Stomach (tissue), 9 donors: ENCODE data around the gene SRMS. TPM values are rescaled to one million over a fixed set of nuclear protein-coding genes. Genes with fewer than 3 reads are reported as not detected.

Experiments used
- DNase-seq, 2 donors: peaks; one replicate each; pipeline versions ENCODE4 v3.0.0 to v3.0.0-alpha.2; 2013 to 2019
- H3K27ac ChIP-seq, 5 donors: fragments of 200-600 bp in 4 of 5; sonication (generic) in 4 of 5; one replicate each; pipeline ENCODE4 v1.5.1; 2013 to 2019; ENCODE audit warnings: mild to moderate bottlenecking in 1 of 5, moderate library complexity in 1 of 5
- H3K27me3 ChIP-seq, 3 donors: fragments of 200-600 bp; sonication (generic); one replicate each; pipeline ENCODE4 v1.5.1; 2017 to 2019; ENCODE audit warnings: mixed run types in 1 of 3
- H3K36me3 ChIP-seq, 4 donors: fragments of 200-600 bp; sonication (generic); 1 replicate in 3 of 4; 2 replicates in 1 of 4; pipeline ENCODE4 v1.5.1; 2016 to 2019
- H3K4me1 ChIP-seq, 4 donors: fragments of 200-600 bp; sonication (generic); one replicate each; pipeline ENCODE4 v1.5.1; 2016 to 2019
- H3K4me3 ChIP-seq, 4 donors: fragments of 200-600 bp; sonication (generic) in 3 of 4; one replicate each; pipeline ENCODE4 v1.5.1; 2016 to 2019; ENCODE audit warnings: mild to moderate bottlenecking in 1 of 4
- H3K9me3 ChIP-seq, 4 donors: fragments of 200-600 bp; sonication (generic); one replicate each; pipeline ENCODE4 v1.5.1; 2016 to 2019
- CTCF ChIP-seq, 7 experiments: fragments of 450-650 bp in 4 of 7; fragments of 200-600 bp in 3 of 7; sonication (generic) in 3 of 7; IDR thresholded peaks; one replicate each; pipeline ENCODE4 v1.5.1; 2016 to 2019; ENCODE audit warnings: antibody characterized with exemption in 7 of 7, control low read depth in 2 of 7, mild to moderate bottlenecking in 1 of 7
- EP300 ChIP-seq: sonication (generic); formaldehyde crosslinking; IDR thresholded peaks from one replicate; pipeline ENCODE4 v1.6.1; 2017; ENCODE audit warnings: antibody characterized with exemption
- POLR2A ChIP-seq, 4 donors: fragments of 450-650 bp; IDR thresholded peaks; one replicate each; pipeline ENCODE4 v1.6.1; 2016; ENCODE audit warnings: antibody characterized with exemption in 4 of 4, control low read depth in 2 of 4, mild to moderate bottlenecking in 1 of 4, moderate library complexity in 1 of 4
- POLR2AphosphoS5 ChIP-seq, 3 donors: sonication (generic); formaldehyde crosslinking; IDR thresholded peaks; one replicate each; pipeline ENCODE4 v1.6.1; 2016; ENCODE audit warnings: antibody characterized with exemption in 3 of 3
- WGBS, 5 donors: extraction: QIAGEN DNeasy Blood & Tissue Kit in 3 of 5; methylation state at CpG; one replicate each; pipeline versions ENCODE4 v1.1.5 to v1.1.7; 2013 to 2018; 5-methylcytosine and 5-hydroxymethylcytosine counted together
- intact Hi-C: fragments of 100-400 bp; cut with DNase I; formaldehyde crosslinking; loops from one replicate; pipeline ENCODE4 v1.15.1; 2023; ENCODE audit warnings: low total_unique reads
- polyA plus RNA-seq, 3 donors: library from polyadenylated mRNA; stranded (reverse); fragments of 200-250 nt; gene quantifications; one replicate each; pipeline ENCODE4 v1.2.3, GENCODE V29; 2013
- total RNA-seq, 5 donors: library from RNA; depleted of rRNA; stranded (reverse); fragments of >200 nt; gene quantifications; one replicate each; pipeline versions ENCODE4 v1.1.0 to v1.2.3, GENCODE V29; 2014 to 2016
- donor health status: healthy with polysubstance abuse.
- donor health status: Bipolar disorder and iron deficiency.
- donor health status: healthy.

Gene SRMS
- total and polyA plus RNA-seq, 8 donors = 0.87 to 3.5 (median 2.1) TPM; not detected in 5

GRCh38 chr20:63544958-63545516 lies 2.5 kb downstream of the SRMS start:
- peaks cover 0 to 37% (median 7%) of the 10 kb centered on the region in 4 donors for H3K4me1 ChIP-seq
- no peak for TF ChIP-seq EP300
- TF ChIP-seq POLR2AphosphoS5 (IDR thresholded peaks at IDR 0.05) = peak in 1 of 3 donors; percentile 8
- no peak overlapping the region for H3K27ac ChIP-seq
- no peaks in the 10 kb centered on the region for H3K9me3 ChIP-seq
- 48 to 65% (median 59%) methylated on average over 15 to 19 of the region's 19 CpGs for WGBS, 5 donors
- intact Hi-C loops = no loop called here
- peaks cover 0 to 64% (median 4%) of the 10 kb centered on the region in 3 donors for H3K27me3 ChIP-seq
- DNase-seq = peak; percentile 43 to 83
- no peak overlapping the region for H3K4me3 ChIP-seq
- no peaks in the 10 kb centered on the region for H3K36me3 ChIP-seq

GRCh38 chr20:63544241-63544957 lies 3.1 kb downstream of the SRMS start:
- intact Hi-C loops = no loop called here
- H3K36me3 ChIP-seq = no peaks in the 10 kb centered on the region
- no peak for DNase-seq
- WGBS, 5 donors = 54 to 73% (median 63%) methylated on average over 16 to 27 of the region's 27 CpGs
- TF ChIP-seq POLR2AphosphoS5 (IDR thresholded peaks at IDR 0.05) (no peak), EP300 (no peak), CTCF (IDR thresholded peaks at IDR 0.05) (no peak), POLR2A (IDR thresholded peaks at IDR 0.05) (no peak)
- no peaks in the 10 kb centered on the region for H3K9me3 ChIP-seq
- H3K27ac ChIP-seq = no peak overlapping the region
- peaks cover 1 to 43% (median 10%) of the 10 kb centered on the region in 4 donors for H3K4me1 ChIP-seq
- peaks cover 0 to 58% (median 4%) of the 10 kb centered on the region in 3 donors for H3K27me3 ChIP-seq
- no peak overlapping the region for H3K4me3 ChIP-seq

GRCh38 chr20:63543733-63544132 lies 3.8 kb downstream of the SRMS start:
- Histone ChIP-seq H3K9me3 (no peaks in the 10 kb centered on the region), H3K36me3 (no peaks in the 10 kb centered on the region), H3K4me1 (peaks cover 3 to 50% (median 16%) of the 10 kb centered on the region in 4 donors), H3K4me3 (no peak overlapping the region), H3K27ac (no peak overlapping the region), H3K27me3 (peaks cover 0 to 51% (median 4%) of the 10 kb centered on the region in 3 donors)
- 80 to 89% (median 87%) methylated on average over 6 of the region's 6 CpGs for WGBS, 5 donors
- TF ChIP-seq EP300 = no peak
- TF ChIP-seq POLR2AphosphoS5 (IDR thresholded peaks at IDR 0.05) = no peak
- TF ChIP-seq CTCF (IDR thresholded peaks at IDR 0.05) = no peak
- TF ChIP-seq POLR2A (IDR thresholded peaks at IDR 0.05) = no peak
- no peak for DNase-seq
- intact Hi-C loops = no loop called here

GRCh38 chr20:63543131-63543530 lies 4.4 kb downstream of the SRMS start:
- DNase-seq = no peak
- Histone ChIP-seq H3K27me3 (peaks cover 0 to 45% (median 4%) of the 10 kb centered on the region in 3 donors), H3K27ac (no peak overlapping the region), H3K36me3 (no peaks in the 10 kb centered on the region), H3K4me1 (peaks cover 7 to 55% (median 21%) of the 10 kb centered on the region in 4 donors), H3K4me3 (no peak overlapping the region), H3K9me3 (no peaks in the 10 kb centered on the region)
- TF ChIP-seq POLR2A (IDR thresholded peaks at IDR 0.05) = no peak
- no peak for TF ChIP-seq CTCF (IDR thresholded peaks at IDR 0.05)
- no peak for TF ChIP-seq POLR2AphosphoS5 (IDR thresholded peaks at IDR 0.05)
- TF ChIP-seq EP300 = no peak
- intact Hi-C loops = no loop called here
- WGBS, 5 donors = 85 to 100% (median 89%) methylated on average over 1 to 10 of the region's 10 CpGs
